GM12878 (cell line): ENCODE results near the gene PROKR1. TPM values are rescaled to one million over a fixed set of nuclear protein-coding genes. Genes with fewer than 3 reads are reported as not detected.
A peak's percentile ranks its signal among the peaks of the same experiment; 100 is the strongest.

ENCODE experiments used
- ATAC-seq: fragments of 200-7000 bp; cut with Tn5 transposase; 3 replicates; pipeline ENCODE4 v1.9.1; 2020; ENCODE audit warnings: mild to moderate bottlenecking, moderate library complexity
- BruUV-seq: library from RNA; stranded (reverse); fragments of 400-500 nt; replicated peaks from 2 replicates; lab custom pipeline; 2021; lab: Mats Ljungman, UMichigan
- CTCF ChIA-PET: fragments of 300-600 bp; sonication (Branson Sonifier 250); formaldehyde crosslinking; extraction: SDS; loops from one replicate; lab custom pipeline; 2021; ENCODE audit warnings: inconsistent platforms; lab: Yijun Ruan, JAX
- POLR2A ChIA-PET: fragments of 350-600 bp; formaldehyde crosslinking; extraction: SDS; loops from one replicate; lab custom pipeline; 2021; ENCODE audit warnings: inconsistent platforms; lab: Charles Lee
- RAD21 ChIA-PET: fragments of 300-600 bp; sonication (Branson Sonifier 250); formaldehyde crosslinking; loops from one replicate; lab custom pipeline; 2023; ENCODE audit warnings: antibody characterized with exemption; ENCODE audit not compliant: unreplicated experiment; lab: Charles Lee
- SMC1A ChIA-PET: fragments of 300-600 bp; sonication (Branson Sonifier 250); formaldehyde crosslinking; loops from one replicate; lab custom pipeline; 2023; ENCODE audit not compliant: unreplicated experiment, uncharacterized antibody; lab: Charles Lee
- DNase-seq: peaks from one replicate; pipeline ENCODE4 v3.0.0-alpha.2; 2011; ENCODE audit warnings: low read depth, low spot score
- FAIRE-seq: peaks from 3 replicates; lab custom pipeline; 2011; peaks lifted over from hg19 to GRCh38; lab: Jason Lieb, UNC
- H2AFZ ChIP-seq: 2 replicates; pipeline ENCODE4 v1.6.0; 2011; ENCODE audit warnings: low read depth, low read length, control low read depth; ENCODE audit not compliant: control insufficient read depth
- H3K27ac ChIP-seq: 2 replicates; pipeline ENCODE4 v1.5.1; 2011; ENCODE audit warnings: control low read depth; ENCODE audit not compliant: control insufficient read depth, insufficient read depth
- H3K27me3 ChIP-seq, 2 experiments: replicated peaks in 1 of 2; 2 replicates each; pipeline versions ENCODE4 v1.6.0 to v1.6.1; 2011; ENCODE audit warnings: low read length in 1 of 2; ENCODE audit not compliant: control insufficient read depth in 2 of 2, insufficient read depth in 2 of 2
- H3K36me3 ChIP-seq, 2 experiments: 2 replicates each; pipeline ENCODE4 v1.5.1; 2011; ENCODE audit warnings: low read length in 1 of 2; ENCODE audit not compliant: control insufficient read depth in 2 of 2, insufficient read depth in 2 of 2
- H3K4me1 ChIP-seq: 2 replicates; pipeline ENCODE4 v1.6.1; 2011; ENCODE audit warnings: mild to moderate bottlenecking, low read length, moderate library complexity, mixed read lengths; ENCODE audit not compliant: control insufficient read depth, insufficient read depth
- H3K4me2 ChIP-seq: 2 replicates; pipeline ENCODE4 v1.6.0; 2011; ENCODE audit warnings: control low read depth; ENCODE audit not compliant: control insufficient read depth, insufficient read depth
- H3K4me3 ChIP-seq: fragments of 200-600 bp; sonication (generic); 2 replicates; pipeline ENCODE4 v1.5.1; 2016
- H3K79me2 ChIP-seq: 2 replicates; pipeline ENCODE4 v1.6.0; 2011; ENCODE audit warnings: low read length; ENCODE audit not compliant: control insufficient read depth, insufficient read depth
- H3K9ac ChIP-seq: 2 replicates; pipeline ENCODE4 v1.8.0; 2011; ENCODE audit warnings: low read length, control low read depth, mixed read lengths; ENCODE audit not compliant: control insufficient read depth, insufficient read depth
- H3K9me3 ChIP-seq: replicated peaks from 3 replicates; pipeline ENCODE4 v1.5.1; 2011; ENCODE audit warnings: mild to moderate bottlenecking, low read length; ENCODE audit not compliant: control insufficient read depth, insufficient read depth
- H4K20me1 ChIP-seq: 2 replicates; pipeline ENCODE4 v1.6.0; 2011; ENCODE audit not compliant: control insufficient read depth, insufficient read depth
- ASH2L ChIP-seq: fragments of 300-600, 200-600 bp; sonication (generic); IDR thresholded peaks from 2 replicates; pipeline ENCODE4 v1.6.1; 2017; ENCODE audit warnings: low read depth, mild to moderate bottlenecking, borderline replicate concordance
- ATF2 ChIP-seq: IDR thresholded peaks from 2 replicates; pipeline ENCODE4 v1.6.1; 2012; ENCODE audit warnings: low read length, inconsistent platforms
- ATF3 ChIP-seq: IDR thresholded peaks from 2 replicates; pipeline ENCODE4 v1.6.1; 2011; ENCODE audit warnings: low read depth, mild to moderate bottlenecking, low read length, moderate library complexity, borderline replicate concordance; ENCODE audit errors: extremely low read depth
- HCFC1 ChIP-seq: fragments of 150-350 bp; IDR thresholded peaks from 2 replicates; pipeline ENCODE4 v1.6.1; 2014; ENCODE audit warnings: low read length
- JUNB ChIP-seq: IDR thresholded peaks from 2 replicates; pipeline ENCODE4 v1.6.1; 2016; ENCODE audit warnings: antibody characterized with exemption, mild to moderate bottlenecking
- NFIC ChIP-seq: IDR thresholded peaks from 2 replicates; pipeline ENCODE4 v1.6.1; 2012; ENCODE audit warnings: low read depth, mild to moderate bottlenecking, inconsistent platforms, low read length, moderate library complexity
- NKRF ChIP-seq: fragments of 450-650 bp; conservative IDR thresholded peaks from 2 replicates; pipeline ENCODE4 v1.6.1; 2017; ENCODE audit warnings: mild to moderate bottlenecking, moderate library complexity
- RUNX3 ChIP-seq: IDR thresholded peaks from 2 replicates; pipeline ENCODE4 v1.6.1; 2012; ENCODE audit warnings: low read length, inconsistent platforms
- TBL1XR1 ChIP-seq: IDR thresholded peaks from 2 replicates; pipeline ENCODE4 v1.6.1; 2012; ENCODE audit warnings: low read depth, low read length, improper control_type of control experiment
- ZBTB4 ChIP-seq: fragments of 450-650 bp; formaldehyde crosslinking; IDR thresholded peaks from 2 replicates; pipeline ENCODE4 v1.4.0; 2022; ENCODE audit warnings: mild to moderate bottlenecking, moderate library complexity
- ZNF384 ChIP-seq: IDR thresholded peaks from 2 replicates; pipeline ENCODE4 v1.6.1; 2012; ENCODE audit warnings: low read depth, mild to moderate bottlenecking, low read length, improper control_type of control experiment, borderline replicate concordance
- ZNF622 ChIP-seq: fragments of 450-650 bp; IDR thresholded peaks from 2 replicates; pipeline ENCODE4 v1.6.1; 2017; ENCODE audit warnings: mild to moderate bottlenecking, inconsistent platforms
- whole genome bisulfite sequencing: methylation state at CpG from one replicate; pipeline ENCODE4 v1.1.6; 2016; ENCODE audit warnings: low lambda C conversion rate; ENCODE audit not compliant: insufficient replicate concordance, insufficient coverage; ENCODE audit errors: missing lambda C conversion rate; 5-methylcytosine and 5-hydroxymethylcytosine counted together
- in situ Hi-C: fragments of 300-500 bp; cut with MboI; formaldehyde crosslinking; loops from 9 replicates; pipeline ENCODE4 v1.14.3; 2018; ENCODE audit warnings: mixed read lengths
- intact Hi-C: fragments of 100-400 bp; cut with micrococcal nuclease; formaldehyde crosslinking; loops from one replicate; pipeline ENCODE4 v1.14.2; 2022; ENCODE audit not compliant: unreplicated experiment
- polyA plus RNA-seq, 11 experiments: library from polyadenylated mRNA; depleted of rRNA in 4 of 11; unstranded in 6 of 11; stranded (reverse) in 5 of 11; fragments of >200 nt; fragmentation: Nextera tagmentation in 4 of 11; fragmentation: Illumina TruSeq in 1 of 11; extraction: Ambion mirVana in 4 of 11; extraction: Trizol in 1 of 11; gene quantifications; 1 replicate in 1 of 11; 2 replicates in 10 of 11; pipeline versions ENCODE4 v1.2.1 to v1.2.3, GENCODE V29; 2011 to 2016; ENCODE audit warnings: inconsistent platforms in 2 of 11, missing spikeins in 2 of 11, low read depth in 1 of 11
- total RNA-seq, 4 experiments: library from RNA; depleted of rRNA in 3 of 4; stranded (reverse); fragments of >200 nt in 3 of 4; fragmentation: Illumina TruSeq in 1 of 4; extraction: Trizol in 1 of 4; gene quantifications; 2 replicates each; pipeline versions ENCODE4 v1.2.1 to v1.2.3, GENCODE V29; 2013 to 2021

Gene PROKR1
- total and polyA plus RNA-seq, 10 of the 15 experiments (the other 5 are each of a cell fraction or from before 2014, with no cell fraction given), result 0.01 to 0.02 TPM; not detected in 8

- TF ChIP-seq NKRF (no peak), ZNF384 (no peak), TBL1XR1 (no peak)
These were observed 9.7 kb downstream of the PROKR1 start (continued) for GRCh38 chr2:68653034-68653433.

GRCh38 chr2:68653538-68653982, 10.2 kb downstream of the PROKR1 start:
- FAIRE-seq (peak; percentile 75), DNase-seq (peak; percentile 7), ATAC-seq (peak; percentile 80)
- Histone ChIP-seq H3K79me2 (no peaks in the 10 kb centered on the region), H3K9me3 (no peaks in the 10 kb centered on the region; the same call in 2 of the 3 replicates), H2AFZ (no peak overlapping the region), H3K27ac (no peak overlapping the region), H3K27me3 (peaks cover 0 to 4% of the 10 kb centered on the region in 2 experiments; a peak in 2 of 4 replicates), H4K20me1 (no peaks in the 10 kb centered on the region), H3K4me2 (peak overlapping the region; percentile 22; the same call in 1 of the 2 replicates), H3K36me3 (no peaks in the 10 kb centered on the region), H3K9ac (no peak overlapping the region), H3K4me1 (peaks cover 8% of the 10 kb centered on the region), H3K4me3 (no peak overlapping the region)
- ChIA-PET SMC1A (no interaction called here), POLR2A (no interaction called here), CTCF (no interaction called here), RAD21 (no interaction called here)
- in situ Hi-C loops, result no loop called here
- intact Hi-C loops, result loop anchor here (5.0 kb wide), 1 partner anchor 64 kb away; no protein-coding TSS in a partner anchor
- WGBS, result 2% methylated on average over 10 of the region's 10 CpGs
- BruUV-seq, result no TSS peak
- no peak for TF ChIP-seq ASH2L
- TF ChIP-seq ATF2, result 0 out of 2 replicates have a peak, but pooled peaks have one; percentile 37
- no peak; the same call in 1 of the 2 replicates for TF ChIP-seq TBL1XR1
- no peak for TF ChIP-seq ATF3
- peak; percentile 49; the same call in 1 of the 2 replicates for TF ChIP-seq JUNB
- TF ChIP-seq RUNX3, result peak; percentile 94
- TF ChIP-seq NFIC, result peak; percentile 54; the same call in 1 of the 2 replicates
- TF ChIP-seq ZNF622, result no peak
- no peak for TF ChIP-seq HCFC1
- TF ChIP-seq ZBTB4, result no peak
